GM12864 (cell line): Measurements from ENCODE around the gene DCTN1.
A peak's percentile ranks its signal among the peaks of the same experiment; 100 is the strongest.

Source experiments
- DNase-seq: peaks from one replicate; pipeline ENCODE4 v3.0.0-alpha.2; 2011; ENCODE audit warnings: low read depth
- H3K4me3 ChIP-seq: 2 replicates; pipeline ENCODE4 v1.5.1; 2011; ENCODE audit warnings: mild to moderate bottlenecking, low read depth, low read length, control low read depth
- CTCF ChIP-seq: IDR thresholded peaks from 2 replicates; pipeline ENCODE4 v1.5.1; 2011; ENCODE audit warnings: low read depth, mild to moderate bottlenecking, moderate library complexity, low read length, control low read depth, inconsistent platforms; ENCODE audit errors: missing control alignments

DCTN1 gene

GRCh38 chr2:74418312-74418711 lies 38.2 kb upstream of the DCTN1 start:
- DNase-seq = no peak
- H3K4me3 ChIP-seq = no peak overlapping the region
- no peak for TF ChIP-seq CTCF

GRCh38 chr2:74417763-74418162 lies 37.7 kb upstream of the DCTN1 start:
- DNase-seq = no peak
- TF ChIP-seq CTCF = no peak
- no peak overlapping the region for H3K4me3 ChIP-seq

GRCh38 chr2:74417197-74417596 lies 37.1 kb upstream of the DCTN1 start:
- no peak for TF ChIP-seq CTCF
- H3K4me3 ChIP-seq = no peak overlapping the region
- no peak for DNase-seq

- DNase-seq = no peak
- no peak for TF ChIP-seq CTCF
- no peak overlapping the region for H3K4me3 ChIP-seq
Observed at GRCh38 chr2:74416778-74417177, 36.7 kb upstream of the DCTN1 start.

- no peak for DNase-seq
- peak overlapping the region; percentile 55; the same call in 1 of the 2 replicates for H3K4me3 ChIP-seq
- no peak for TF ChIP-seq CTCF
Observed at GRCh38 chr2:74415762-74416395, 35.8 kb upstream of the DCTN1 start.

- TF ChIP-seq CTCF = no peak
- no peak for DNase-seq
- H3K4me3 ChIP-seq = peak overlapping the region; percentile 55
Observed at GRCh38 chr2:74414881-74415761, 35.0 kb upstream of the DCTN1 start.
